Middle frontal gyrus (tissue), 1 donor: ENCODE data around the gene CD99L2.

Experiments
- DNase-seq: peaks from one replicate; pipeline ENCODE4 v3.0.0-alpha.2; 2015; ENCODE audit warnings: low spot score; ENCODE audit errors: extremely low spot score

CD99L2 gene

DNA sequence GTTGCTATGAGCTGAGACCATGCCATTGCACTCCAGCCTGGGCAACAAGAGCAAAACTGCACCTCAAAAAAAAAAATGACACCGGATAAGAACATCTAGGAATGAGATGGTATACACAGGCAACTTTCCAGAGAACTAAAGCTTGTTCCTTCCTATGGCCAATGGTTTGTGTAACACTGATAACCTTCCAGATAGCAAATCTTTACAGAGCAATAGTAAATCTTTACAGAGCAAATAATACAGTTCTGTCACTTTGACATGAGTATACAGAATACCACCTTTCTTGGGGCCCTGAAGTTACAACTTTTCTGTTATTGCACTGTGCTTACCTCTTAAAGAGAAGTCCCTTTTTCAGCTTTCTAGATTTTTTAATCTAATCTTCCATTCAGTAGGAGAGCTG lies 91.6 kb downstream of the CD99L2 start:
- DNase-seq: no peak

DNA sequence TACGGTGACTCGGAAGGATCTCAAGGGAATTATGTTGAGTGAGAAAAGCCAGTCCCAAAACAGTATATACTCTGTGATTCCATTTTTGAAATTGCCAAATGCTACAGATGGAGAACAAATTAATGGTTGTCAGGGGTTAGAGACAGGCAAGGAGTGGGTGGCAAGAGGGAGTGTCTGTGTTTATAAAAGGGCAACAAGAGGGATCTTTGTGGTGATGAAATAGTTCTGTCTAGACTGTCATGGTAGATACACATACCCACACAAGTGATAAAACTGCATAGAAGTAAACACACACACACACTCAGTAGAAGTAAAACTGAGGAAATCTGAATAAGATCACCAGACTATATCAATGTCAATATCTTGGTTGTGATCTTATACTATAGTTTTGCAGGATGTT lies 92.7 kb downstream of the CD99L2 start:
- DNase-seq: no peak

DNA sequence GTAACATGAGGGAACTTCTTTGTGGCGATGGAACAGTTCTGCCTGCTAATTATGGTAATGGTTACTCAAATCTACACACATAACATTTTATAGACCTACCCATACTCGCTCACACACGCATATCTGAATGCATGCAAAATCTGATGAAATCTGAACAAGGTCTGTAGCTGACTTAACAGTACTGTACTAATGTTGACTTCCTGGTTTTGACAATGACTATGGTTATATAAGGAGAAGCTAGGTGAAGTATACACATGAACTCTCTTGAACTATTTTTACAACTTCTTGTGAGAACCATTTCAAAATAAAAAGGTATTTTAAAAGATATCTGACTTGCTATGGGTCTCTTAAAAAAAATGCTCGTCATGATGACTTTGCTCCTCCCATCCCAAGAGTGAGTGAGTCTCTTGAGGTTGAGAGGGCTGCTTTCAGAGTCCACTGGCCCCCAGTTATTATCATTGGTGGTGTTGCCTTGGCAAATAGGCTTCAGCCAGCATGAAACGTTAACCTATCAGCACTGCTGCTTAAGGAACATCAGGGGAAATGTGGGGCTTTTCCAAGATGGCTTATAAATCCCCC lies 105.4 kb downstream of the CD99L2 start:
- no peak for DNase-seq

DNA sequence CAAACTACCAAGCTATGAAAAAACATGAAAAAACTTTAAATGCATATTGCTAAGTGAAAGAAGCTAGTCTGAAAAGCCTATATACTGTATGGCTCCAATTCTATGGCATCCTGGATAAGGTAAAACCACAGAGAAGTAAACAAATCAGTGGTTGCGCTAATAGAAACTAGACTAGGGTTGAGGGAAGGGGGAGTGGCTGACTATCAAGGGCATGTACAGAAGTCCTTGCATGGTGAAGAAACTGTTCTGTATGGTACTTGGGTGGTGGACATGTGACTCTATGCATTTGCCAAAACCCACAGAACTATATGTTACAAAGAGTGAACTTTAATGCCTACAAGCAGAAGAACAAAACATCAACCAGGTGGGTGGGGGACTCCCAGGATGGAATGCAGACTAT lies 108.4 kb downstream of the CD99L2 start:
- DNase-seq: no peak

DNA sequence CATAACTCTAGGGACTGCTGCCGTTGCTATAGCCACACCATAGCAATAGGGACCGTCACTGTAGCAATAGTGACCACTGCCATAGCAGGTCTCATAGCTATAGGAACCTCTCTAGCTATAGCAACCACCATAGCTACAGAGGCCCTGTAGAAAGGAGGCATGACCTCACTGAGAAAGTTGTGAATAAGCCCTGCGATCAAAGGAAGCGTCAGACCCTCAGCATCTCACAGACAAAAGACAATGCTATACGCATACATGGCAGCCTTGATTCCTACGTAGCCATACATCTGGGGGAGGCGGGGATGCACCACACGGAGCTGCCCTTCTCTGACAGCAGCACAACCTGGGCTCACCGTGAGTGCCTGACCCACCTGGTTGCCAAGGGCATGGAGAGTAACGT lies 116.8 kb downstream of the CD99L2 start:
- no peak for DNase-seq

DNA sequence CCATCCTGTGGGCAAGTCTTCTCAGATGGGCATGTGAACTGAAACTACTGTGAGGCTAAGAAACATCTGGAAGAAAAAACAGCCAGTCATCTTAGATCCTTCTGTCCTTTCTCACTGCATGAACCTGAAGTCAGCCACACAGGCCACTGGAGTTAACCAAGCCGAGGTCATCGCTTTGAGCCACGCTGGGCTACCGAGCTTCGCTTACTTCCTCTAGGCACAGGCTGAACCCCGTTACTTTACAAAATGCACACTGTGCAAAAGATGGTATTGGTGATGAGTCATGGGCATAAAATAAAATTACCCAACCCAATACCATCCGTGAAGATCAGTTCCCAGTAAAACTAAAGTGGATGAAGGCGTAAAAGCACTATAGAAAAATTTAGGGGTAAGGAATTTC lies 119.1 kb downstream of the CD99L2 start:
- DNase-seq: no peak

DNA sequence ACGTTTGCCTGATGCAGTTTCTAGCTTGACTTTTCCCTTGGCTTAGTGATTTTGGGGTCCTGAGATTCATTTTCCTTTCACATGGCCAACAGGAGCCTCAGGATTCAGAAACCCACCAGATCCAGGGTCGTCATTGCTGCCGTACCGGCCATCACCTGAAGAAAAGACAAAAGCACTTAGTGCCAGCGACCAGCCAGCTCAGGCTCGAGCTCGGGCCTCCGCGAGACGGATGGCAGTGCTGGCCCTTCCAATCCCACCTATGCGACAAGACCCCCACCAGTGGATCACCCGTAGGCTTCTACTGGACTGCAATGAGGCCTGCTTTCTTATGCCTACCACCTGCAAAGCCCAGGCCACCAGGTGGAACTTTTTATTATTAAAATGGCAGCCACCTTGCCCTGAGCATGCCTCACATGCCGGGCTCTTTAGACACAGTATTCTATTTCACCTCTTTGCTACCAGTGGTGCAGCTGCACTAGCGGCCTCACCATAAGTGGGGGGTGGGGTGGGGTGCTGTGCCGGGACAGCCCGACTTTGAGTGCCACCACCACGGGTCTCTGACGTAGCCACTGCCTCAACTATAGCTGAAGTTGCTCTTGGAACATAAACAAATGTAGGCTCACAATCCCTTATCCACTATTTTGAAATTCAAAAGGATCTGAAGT lies 121.0 kb downstream of the CD99L2 start:
- no peak for DNase-seq

DNA sequence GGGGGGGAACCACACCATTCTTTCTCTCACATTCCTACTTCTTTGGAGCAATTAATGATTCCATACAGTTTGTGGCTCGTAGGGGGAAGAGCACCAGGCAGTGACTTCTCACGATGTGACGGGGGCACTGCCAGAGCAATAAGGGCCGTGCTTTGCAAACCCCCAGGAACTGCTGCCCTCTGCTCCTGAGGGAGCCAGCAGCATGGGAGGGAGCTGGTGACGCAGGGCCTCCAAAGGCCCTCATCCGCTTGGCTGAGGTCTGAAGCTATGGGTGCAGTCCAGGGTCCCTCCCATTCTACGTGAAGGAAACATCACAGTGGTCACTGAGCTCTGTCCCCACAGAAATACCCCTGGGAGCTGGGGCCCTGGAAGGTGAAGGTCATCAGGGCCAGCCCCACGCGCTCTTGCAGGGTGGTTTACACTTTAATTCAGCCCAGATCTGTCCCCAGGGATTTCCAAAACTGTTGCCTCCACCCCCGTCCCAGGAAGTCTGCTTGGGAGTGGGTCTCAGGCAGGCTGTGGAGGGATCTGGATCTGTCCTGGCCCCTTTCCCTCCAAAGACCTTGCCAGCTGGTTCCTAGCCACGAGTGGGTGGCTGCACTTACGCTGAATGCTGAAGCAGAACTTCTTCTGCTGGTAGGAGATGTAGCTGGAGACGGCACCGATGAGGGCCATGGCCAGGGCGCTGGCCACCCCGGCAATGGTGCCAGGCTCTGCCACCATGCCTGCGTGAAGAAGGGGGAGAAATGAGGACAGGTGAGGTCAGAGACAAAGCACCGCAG lies 122.7 kb downstream of the CD99L2 start:
- DNase-seq: no peak

DNA sequence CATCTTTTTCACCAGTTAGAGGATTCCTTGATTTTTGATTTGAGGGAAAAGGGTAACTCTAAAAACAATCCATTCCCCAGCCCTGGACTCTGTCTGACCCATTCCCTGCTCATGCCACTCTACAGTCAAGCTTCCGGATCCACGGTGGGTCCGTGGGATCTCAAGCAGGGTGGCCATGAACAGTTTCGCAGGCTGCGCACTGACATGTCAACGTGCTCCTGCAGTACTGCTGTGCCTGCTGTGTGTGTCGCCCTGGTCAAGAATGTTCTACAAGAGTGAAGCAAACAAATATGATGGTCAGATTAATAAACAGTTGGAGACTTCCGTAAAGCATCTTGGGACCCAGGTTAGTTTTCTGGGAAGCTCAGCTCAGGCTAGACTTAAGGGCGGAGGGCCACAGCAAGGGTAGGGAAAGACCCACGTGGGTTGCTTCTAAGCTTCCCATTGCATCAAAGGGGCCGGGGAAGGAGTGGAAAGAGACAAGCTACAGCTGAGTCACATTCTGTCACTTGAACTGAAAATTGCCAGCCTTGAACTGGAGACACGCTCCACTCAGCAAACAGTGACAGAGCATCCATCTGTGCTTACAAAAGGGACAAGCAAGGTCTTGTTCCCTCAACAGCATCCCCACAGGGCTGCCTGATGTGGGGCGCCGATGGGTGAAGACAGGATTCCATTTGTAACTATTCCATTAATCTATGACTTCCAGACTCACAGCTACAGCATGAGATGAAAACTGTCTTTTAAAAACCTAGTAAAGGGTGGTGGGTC lies 123.5 kb downstream of the CD99L2 start:
- DNase-seq: no peak

DNA sequence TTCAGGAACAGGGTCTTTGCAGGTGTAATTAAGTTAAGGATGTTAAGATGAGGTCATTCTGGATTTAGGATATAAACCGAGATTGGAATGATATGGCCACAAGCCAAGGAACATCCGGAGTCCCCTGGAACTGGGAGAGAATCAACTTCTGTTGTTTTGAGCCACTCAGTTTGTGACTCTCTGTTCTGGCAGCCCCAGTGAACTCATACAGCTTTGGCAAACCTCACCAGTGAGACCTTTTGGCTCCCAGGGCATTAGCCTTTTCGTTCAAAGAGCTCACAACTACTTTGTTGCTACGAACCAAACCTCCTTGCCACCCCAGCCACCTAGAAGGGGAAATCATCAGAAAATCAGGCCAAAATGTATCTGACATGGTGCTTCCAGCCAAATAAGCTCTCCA lies 124.8 kb downstream of the CD99L2 start:
- DNase-seq: no peak

DNA sequence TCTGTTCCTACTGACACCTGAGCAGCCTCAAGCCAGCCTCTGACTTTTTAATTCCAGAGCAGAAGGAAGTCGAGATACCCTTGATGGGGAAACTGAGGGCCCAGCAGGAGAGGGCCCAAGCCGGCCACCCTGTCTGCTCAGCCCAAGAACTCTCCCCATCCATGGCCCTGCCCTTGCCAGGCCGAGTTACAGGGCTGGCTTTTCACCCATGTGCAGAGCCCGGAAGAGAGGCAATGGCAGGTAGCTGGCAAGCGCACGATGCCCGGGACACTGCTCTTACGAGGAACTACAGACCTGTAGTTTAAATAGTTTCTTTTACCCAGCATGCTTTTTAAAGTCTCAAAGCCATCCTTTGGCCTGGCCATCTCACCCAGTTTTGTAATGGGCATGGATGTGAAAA lies 125.4 kb downstream of the CD99L2 start:
- DNase-seq: no peak

DNA sequence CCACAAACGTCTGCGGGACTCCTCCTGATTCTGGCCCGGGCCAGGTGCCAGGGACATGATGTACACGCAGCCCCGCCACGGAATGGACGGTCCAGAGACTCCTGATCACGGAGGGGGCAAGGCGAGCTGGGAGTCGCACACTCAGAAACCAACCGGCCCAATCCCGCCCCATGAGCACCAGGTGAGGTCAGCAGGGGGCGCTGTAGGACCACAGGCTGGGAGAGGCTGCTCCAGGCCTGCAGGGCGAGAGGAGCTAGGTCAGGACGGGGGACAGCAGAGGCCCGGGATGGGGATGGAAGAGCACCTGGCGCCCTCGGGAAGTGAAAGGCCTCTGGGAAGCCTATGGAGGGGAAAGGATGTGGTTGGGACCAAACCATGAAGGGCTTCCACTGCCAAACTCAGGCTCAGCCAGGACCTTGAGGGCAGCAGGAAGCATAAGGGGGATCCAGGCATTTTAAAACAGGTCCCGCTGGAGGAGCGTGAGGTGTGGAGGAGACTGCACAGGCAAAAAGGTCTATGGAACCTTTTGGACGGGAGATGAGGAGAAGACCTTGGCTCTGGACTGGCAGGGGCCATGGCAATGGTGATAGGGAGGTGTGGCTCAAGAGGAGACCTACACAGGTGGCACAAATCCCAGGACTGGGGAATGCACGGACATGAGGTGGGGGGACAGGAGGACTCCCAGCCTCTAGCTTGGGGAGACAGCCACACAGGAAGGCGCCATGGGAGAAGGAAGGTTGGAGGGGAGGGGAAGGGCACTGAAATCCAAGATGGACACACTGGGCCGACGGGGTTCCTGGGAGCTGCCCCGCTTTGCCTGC lies 126.1 kb downstream of the CD99L2 start:
- peak; percentile 30 for DNase-seq

DNA sequence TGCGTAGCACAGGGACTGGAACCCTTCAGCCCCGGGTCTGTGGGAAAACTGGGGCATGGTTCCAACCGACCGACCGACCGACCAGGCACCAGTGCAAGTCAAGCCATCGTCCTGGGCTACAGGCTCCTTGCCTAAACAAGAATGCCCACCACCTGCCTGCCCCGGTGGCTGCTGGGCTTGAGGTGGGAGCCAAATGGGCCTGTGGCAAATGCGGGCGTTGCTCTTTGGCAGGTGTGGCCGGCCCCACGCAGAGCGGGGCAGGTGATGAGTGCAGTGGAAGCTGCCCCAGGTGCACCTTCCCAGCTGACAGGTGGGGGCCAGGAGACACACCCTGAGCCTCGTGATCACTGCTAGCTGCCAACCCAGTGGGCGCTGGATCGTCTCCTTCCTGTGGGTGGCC lies 127.4 kb downstream of the CD99L2 start:
- no peak for DNase-seq

DNA sequence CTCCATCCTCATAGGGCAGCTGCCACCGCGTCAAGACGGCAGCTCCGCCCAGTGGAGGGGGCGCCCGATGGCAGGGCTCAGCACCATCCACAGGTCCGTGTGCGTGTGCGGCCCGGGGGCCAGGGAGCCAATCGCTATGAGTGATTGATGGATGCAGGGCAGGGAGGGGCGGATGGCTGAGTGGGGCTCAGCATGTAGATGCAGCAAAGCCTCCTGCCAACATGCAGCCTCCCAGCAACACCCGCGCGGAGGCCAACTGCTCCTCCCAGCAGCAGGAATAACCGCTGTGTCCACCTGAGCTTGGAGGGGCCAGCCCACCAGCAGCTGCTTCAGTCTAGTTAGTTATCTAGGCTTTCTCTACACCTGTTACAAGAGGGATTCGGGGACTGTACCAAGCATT lies 127.8 kb downstream of the CD99L2 start:
- no peak for DNase-seq

DNA sequence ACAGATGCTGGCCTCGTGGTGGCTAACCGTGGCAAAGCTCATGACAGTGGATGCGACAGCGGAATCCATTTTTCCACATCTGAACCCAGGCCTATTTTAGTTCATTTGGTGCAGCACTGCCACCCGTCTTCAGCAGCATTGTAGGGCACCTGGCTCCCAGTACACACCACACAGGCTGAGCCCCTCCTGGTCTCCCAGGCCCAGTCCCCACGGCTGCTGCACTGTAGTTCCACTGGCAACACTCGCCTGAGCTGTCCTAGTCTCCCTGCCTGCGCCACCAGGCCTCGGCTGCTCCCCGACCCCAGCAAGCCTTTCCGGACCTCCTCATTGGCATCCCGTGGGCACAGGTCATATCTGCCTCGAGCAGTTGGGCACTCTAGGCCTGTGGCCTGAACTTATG lies 129.1 kb downstream of the CD99L2 start:
- no peak for DNase-seq

DNA sequence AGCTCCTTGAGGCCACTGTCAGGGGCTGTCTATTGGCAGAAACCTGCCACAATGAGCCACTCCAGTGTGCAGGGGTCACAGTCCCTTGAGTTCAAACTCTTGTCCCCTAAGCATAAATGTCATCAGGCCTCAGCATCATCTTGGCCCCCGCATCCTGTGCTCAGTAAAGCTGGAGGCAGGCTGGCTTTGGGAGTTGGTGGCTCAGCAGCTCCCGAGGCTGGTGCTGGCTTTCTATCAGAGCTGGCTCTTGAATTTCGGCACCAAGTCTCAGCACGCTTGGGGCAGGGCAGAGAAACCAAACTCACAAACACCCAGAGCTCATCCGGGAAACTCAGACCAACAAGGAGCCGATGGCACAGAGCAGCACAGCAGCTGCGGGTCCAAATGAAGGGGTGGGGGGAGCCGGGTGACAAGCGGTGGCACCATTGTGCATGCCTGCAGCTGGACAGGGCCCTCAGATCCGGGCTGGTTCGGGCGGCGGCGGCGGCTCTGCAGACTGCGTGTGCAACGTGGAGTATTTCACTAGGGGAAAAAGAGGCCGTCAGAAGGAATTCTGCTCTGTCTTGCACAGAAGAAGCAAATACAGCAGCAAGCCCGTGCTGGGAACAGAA lies 129.8 kb downstream of the CD99L2 start:
- DNase-seq: no peak

DNA sequence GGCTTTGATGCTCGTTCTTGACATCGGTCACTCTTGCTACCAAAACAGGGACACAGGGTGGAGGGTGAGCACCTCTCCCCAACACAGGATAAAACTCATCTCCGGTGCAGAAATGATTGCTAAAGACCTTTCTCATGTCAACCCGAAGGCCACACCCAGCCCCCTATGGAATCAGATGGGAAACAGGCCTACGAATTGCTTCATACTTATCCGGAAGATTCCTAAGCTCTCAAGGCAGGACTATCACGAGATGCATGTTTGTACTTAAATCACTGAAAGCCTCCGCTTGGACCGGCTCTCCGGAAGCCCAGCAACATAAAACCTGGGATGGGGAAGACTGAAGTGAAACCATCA lies 130.4 kb downstream of the CD99L2 start:
- DNase-seq: no peak

DNA sequence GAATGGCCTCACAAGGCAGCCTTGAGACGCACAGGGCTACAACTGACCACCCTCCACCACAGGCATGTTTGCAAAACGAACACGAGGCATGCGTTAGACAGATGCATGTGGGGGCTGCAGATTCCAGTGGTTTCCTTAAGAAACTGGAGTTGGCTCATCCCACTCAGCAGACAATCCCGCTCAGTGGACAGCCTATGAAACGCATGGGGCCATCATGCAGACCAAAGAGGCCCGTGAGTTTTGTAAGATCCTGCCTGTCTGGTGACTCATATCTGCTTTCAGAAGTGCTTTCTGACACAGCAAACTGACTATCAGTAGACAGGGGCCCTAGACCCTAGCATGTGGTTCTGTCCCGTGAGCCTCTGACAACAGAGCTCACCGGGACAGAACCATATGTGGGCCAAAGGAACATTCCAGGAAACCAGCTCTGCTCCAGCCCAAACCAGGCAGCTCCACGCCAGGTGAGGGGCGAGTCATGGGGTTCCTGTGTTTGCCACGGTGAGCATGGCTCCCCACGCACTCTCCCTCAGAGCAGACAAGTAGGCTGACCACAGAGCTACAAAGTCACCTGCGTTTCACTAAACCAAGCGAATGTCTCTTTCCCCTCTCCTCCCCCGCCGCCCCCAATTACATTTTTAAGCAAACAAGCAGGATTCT lies 130.9 kb downstream of the CD99L2 start:
- no peak for DNase-seq

DNA sequence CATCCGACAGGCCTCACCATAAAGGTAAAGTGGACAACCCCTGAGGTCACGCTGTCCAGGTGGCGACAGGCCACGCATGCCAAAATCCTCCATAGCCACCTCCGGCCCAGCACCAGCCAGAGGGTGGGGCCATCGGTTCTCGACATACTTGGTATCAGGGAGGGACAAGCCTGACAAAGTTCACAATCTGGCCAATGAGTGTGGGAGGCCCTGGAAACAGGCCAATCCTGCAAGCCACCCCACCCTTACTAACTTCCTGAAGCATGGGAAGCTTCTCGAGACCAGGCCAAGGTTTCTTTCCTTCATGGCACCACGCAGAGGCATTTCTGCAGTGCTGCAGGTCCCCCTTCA lies 131.4 kb downstream of the CD99L2 start:
- no peak for DNase-seq

DNA sequence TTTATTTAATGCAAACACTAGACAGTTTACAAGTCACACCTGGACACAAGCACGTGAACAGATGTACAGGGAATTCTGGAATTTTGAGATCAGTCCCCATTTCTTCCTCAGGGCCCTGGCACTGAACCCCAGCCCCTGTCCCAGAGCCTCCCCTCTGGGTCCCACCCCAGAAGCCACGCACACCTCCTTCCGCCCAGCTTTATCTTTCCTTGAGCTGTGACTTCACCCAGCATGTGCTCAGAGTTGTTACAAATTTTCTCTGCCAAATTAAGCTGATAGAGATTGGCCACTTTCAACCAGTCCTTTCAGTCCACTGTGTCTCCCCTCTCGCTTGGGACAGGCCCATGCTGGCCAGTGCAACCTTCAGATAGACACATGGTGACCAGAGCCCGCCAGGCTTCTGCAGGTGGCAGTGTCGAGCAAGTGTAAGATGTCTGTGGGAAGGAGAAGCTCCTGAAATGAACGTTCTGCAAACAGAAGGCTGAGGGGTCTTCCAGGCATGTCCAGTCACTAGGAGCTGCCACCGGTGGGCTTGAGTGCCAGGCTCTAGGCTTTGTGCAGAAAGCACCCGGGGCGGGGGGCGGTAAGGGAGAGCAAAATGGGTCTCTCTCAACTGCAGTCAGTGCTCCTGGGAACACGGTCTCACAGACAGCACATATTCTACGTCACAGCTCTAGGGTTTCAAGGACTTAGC lies 132.0 kb downstream of the CD99L2 start:
- no peak for DNase-seq
